Tibial nerve (tissue), 4 donors: ENCODE results near the gene PSG3. TPM values are rescaled to one million over a fixed set of nuclear protein-coding genes. Genes with fewer than 3 reads are reported as not detected.
"Not testable (repeated sequence)": the region's sequence is repeated elsewhere in the genome, so short reads cannot be mapped to it uniquely, and the experiment has no call there.

Source experiments
- DNase-seq, 2 donors: peaks; one replicate each; pipeline ENCODE4 v3.0.0-alpha.2; 2019; ENCODE audit warnings: low spot score in 2 of 2
- H3K27ac ChIP-seq, 4 donors: fragments of 200-600 bp; sonication (generic) in 3 of 4; one replicate each; pipeline ENCODE4 v1.5.1; 2017 to 2019; ENCODE audit warnings: mild to moderate bottlenecking in 1 of 4
- H3K27me3 ChIP-seq, 2 donors: fragments of 200-600 bp; sonication (generic) in 1 of 2; one replicate each; pipeline versions ENCODE4 v1.5.1 to v1.6.0; 2017 to 2019
- H3K36me3 ChIP-seq, 3 donors: fragments of 200-600 bp; sonication (generic); one replicate each; pipeline ENCODE4 v1.5.1; 2018 to 2019
- H3K4me1 ChIP-seq, 4 donors: fragments of 200-600 bp; sonication (generic) in 3 of 4; one replicate each; pipeline ENCODE4 v1.5.1; 2017 to 2019
- H3K4me3 ChIP-seq, 4 donors: fragments of 200-600 bp; sonication (generic) in 3 of 4; one replicate each; pipeline ENCODE4 v1.5.1; 2017 to 2019; ENCODE audit warnings: mild to moderate bottlenecking in 1 of 4, moderate library complexity in 1 of 4
- H3K9me3 ChIP-seq, 4 donors: fragments of 200-600 bp; sonication (generic) in 3 of 4; one replicate each; pipeline ENCODE4 v1.5.1; 2017 to 2019
- EP300 ChIP-seq, 2 donors: sonication (generic); formaldehyde crosslinking; IDR thresholded peaks; one replicate each; pipeline ENCODE4 v1.6.1; 2017; ENCODE audit warnings: antibody characterized with exemption in 2 of 2, mild to moderate bottlenecking in 1 of 2
- POLR2A ChIP-seq, 2 donors: fragments of 450-650 bp; IDR thresholded peaks; one replicate each; pipeline ENCODE4 v1.6.1; 2017; ENCODE audit warnings: antibody characterized with exemption in 2 of 2, mild to moderate bottlenecking in 2 of 2, moderate library complexity in 2 of 2
- WGBS, 2 donors: methylation state at CpG; one replicate each; pipeline ENCODE4 v1.1.5; 2018; 5-methylcytosine and 5-hydroxymethylcytosine counted together
- total RNA-seq, 4 donors: library from RNA; depleted of rRNA; stranded (reverse); fragments of >200 nt; gene quantifications; one replicate each; pipeline ENCODE4 v1.1.0, GENCODE V29; 2016
- TF ChIP-seq, protein P1 (sequence below), 5 experiments: fragments of 200-600 bp in 3 of 5; fragments of 450-650 bp in 2 of 5; sonication (generic) in 3 of 5; IDR thresholded peaks; one replicate each; pipeline ENCODE4 v1.5.1; 2016 to 2019; ENCODE audit warnings: antibody characterized with exemption in 5 of 5, mild to moderate bottlenecking in 3 of 5, moderate library complexity in 2 of 5

Gene PSG3
- not detected for total RNA-seq

- not testable (repeated sequence) for H3K9me3 ChIP-seq, DNase-seq, H3K27me3 ChIP-seq, H3K4me3 ChIP-seq, H3K4me1 ChIP-seq, H3K27ac ChIP-seq, H3K36me3 ChIP-seq
- WGBS, 2 donors, result 79 to 83% methylated on average over 4 of the region's 4 CpGs
Observed at GRCh38 chr19:42740381-42740780, at the start of gene PSG3. Gene PSG3 (minus strand): TSS chr19:42740481. CDS start chr19:42740384, 97 bp downstream.

DNA sequence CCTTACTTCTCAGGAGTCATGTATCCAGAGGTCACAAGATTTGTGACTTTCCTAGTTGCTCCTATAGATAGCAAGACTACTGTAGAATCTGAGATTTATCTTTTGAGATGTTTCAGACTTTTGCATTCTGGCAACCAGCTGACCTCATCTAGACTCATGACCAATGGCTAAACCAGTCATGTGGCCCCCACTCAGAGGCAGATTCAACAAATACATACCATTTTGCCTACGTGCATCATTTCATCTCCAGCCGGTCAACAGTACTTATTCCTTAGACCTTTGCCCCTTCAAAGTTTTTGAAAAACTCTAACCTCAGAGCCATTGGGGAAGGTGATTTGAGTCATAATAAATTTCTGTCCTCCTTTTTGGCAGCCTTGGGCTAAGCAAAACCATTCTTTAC, 48.5 kb upstream of the PSG3 start:
- H3K4me3 ChIP-seq, H3K36me3 ChIP-seq, H3K27me3 ChIP-seq, H3K4me1 ChIP-seq, H3K27ac ChIP-seq, DNase-seq: not testable (repeated sequence)
- H3K9me3 ChIP-seq, result peaks cover 0 to 19% (median 2%) of the 10 kb centered on the region in 4 donors
- 81 to 83% methylated on average over 2 of the region's 2 CpGs for WGBS, 2 donors

DNA sequence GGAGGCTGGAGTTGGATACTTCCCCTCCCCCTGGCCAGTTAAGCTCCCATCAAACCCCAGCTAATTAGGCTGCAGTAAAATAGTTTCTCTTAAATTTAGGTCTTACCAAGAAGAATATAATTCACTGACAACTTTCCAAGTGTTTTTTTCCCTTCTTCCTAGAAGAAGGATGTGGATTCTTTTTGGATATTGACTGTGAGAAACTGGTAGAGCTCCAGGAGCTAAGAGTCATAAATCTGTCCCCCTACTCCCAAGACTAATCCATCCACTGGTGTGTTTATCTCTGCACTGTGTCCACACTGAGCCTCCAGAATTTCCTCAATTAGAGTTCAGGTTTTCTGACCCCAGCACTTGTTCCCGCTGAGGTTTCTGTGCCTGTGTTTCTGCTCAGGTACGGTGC, 47.5 kb upstream of the PSG3 start:
- WGBS, 2 donors, result 72 to 84% methylated on average over 2 of the region's 2 CpGs
- not testable (repeated sequence) for H3K4me1 ChIP-seq, H3K4me3 ChIP-seq, H3K36me3 ChIP-seq, H3K27ac ChIP-seq, H3K27me3 ChIP-seq, DNase-seq
- H3K9me3 ChIP-seq, result peaks cover 0 to 11% (median 1%) of the 10 kb centered on the region in 4 donors

DNA sequence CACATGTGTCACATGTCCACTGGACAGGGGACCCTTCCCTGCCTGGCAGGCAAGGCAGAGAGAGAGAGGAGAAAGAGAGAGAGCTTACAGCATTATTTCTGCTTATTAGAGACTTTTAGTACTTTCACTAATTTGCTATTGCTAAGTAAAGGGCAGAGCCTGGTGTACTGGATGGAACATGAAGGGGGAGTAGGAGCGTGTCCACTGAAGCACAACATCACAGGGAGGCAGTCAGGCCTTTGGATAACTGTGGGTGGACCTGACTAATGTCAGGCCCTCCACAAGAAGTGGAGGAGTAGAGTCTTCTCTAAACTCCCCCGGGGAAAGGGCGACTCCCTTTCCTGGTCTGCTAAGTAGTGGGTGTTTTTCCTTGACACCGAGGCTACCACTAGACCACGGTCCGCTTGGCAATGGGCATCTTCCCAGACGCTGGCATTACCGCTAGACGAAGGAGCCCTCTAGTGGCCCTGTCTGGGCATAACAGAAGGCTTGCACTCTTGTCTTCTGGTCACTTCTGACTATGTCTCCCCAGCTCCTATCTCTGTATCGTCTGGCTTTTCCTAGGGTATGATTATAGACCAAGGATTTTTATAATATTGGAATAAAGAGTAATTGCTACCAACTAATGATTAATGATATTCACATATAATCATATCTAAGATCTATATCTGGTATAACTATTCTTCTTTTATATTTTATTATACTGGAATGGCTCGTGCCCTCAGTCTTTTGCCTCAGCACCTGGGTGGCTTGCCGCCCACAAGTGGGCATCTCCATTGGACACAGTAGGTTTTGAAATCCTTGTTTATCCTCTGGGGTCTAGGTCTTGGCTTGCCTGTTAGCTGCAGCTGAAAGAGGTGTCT, 36.7 kb upstream of the PSG3 start:
- WGBS, 2 donors, result 41 to 43% methylated on average over 12 of the region's 12 CpGs
- TF ChIP-seq, protein P1, sequence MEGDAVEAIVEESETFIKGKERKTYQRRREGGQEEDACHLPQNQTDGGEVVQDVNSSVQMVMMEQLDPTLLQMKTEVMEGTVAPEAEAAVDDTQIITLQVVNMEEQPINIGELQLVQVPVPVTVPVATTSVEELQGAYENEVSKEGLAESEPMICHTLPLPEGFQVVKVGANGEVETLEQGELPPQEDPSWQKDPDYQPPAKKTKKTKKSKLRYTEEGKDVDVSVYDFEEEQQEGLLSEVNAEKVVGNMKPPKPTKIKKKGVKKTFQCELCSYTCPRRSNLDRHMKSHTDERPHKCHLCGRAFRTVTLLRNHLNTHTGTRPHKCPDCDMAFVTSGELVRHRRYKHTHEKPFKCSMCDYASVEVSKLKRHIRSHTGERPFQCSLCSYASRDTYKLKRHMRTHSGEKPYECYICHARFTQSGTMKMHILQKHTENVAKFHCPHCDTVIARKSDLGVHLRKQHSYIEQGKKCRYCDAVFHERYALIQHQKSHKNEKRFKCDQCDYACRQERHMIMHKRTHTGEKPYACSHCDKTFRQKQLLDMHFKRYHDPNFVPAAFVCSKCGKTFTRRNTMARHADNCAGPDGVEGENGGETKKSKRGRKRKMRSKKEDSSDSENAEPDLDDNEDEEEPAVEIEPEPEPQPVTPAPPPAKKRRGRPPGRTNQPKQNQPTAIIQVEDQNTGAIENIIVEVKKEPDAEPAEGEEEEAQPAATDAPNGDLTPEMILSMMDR (IDR thresholded peaks at IDR 0.05), result peak; percentile 28 to 43 (median 34)
- H3K27ac ChIP-seq, H3K27me3 ChIP-seq, H3K36me3 ChIP-seq, H3K9me3 ChIP-seq, H3K4me1 ChIP-seq, H3K4me3 ChIP-seq: not testable (repeated sequence)
- DNase-seq, result peak; percentile 32 to 64

DNA sequence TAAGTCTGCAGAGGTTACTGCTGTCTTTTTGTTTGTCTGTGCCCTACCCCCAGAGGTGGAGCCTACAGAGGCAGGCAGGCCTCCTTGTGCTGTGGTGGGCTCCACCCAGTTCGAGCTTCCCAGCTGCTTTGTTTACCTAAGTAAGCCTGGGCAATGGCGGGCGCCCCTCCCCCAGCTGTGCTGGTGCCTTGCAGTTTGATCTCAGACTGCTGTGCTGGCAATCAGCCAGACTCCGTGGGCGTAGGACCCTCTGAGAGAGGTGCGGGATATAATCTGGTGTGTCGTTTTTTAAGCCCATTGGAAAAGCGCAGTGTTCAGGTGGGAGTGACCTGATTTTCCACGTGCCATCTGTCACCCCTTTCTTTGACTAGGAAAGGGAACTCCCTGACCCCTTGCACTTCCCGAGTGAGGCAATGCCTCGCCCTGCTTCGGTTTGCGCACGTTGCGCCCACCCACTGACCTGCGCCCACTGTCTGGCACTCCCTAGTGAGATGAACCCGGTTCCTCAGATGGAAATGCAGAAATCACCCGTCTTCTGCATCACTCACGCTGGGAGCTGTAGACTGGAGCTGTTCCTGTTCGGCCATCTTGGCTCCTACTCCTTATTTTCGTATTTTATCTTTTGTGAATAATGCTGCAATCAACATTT, 34.4 kb upstream of the PSG3 start:
- not testable (repeated sequence) for H3K4me3 ChIP-seq, DNase-seq, H3K36me3 ChIP-seq, H3K9me3 ChIP-seq, H3K27me3 ChIP-seq, H3K27ac ChIP-seq, H3K4me1 ChIP-seq
- WGBS, 2 donors, result 66 to 69% methylated on average over 20 to 21 of the region's 21 CpGs

DNA sequence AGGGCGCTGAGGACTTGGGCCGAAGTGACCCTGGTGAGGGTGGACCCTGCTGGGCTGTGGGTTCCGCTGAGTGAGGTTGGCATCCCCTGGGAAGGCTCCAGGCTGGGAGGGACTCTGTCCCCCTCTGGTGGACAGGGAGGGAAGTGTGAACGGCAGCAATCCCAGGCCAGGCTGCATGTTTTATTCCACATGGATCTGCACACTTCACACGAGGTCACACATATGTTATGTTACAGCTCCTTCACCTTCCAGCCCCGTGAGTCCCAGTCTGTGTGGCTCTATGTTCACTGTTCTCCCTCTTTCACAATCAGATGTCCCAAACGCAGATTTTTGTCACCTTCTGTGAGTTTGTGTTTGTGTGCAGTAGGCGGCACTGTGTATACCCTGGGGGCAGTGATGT, 27.0 kb upstream of the PSG3 start:
- H3K9me3 ChIP-seq, H3K27ac ChIP-seq, H3K4me3 ChIP-seq, DNase-seq, H3K36me3 ChIP-seq, H3K27me3 ChIP-seq, H3K4me1 ChIP-seq: not testable (repeated sequence)
- 61 to 70% methylated on average over 8 of the region's 8 CpGs for WGBS, 2 donors

GRCh38 chr19:42766871-42767270, 26.6 kb upstream of the PSG3 start:
- H3K27ac ChIP-seq, H3K36me3 ChIP-seq, DNase-seq, H3K9me3 ChIP-seq, H3K27me3 ChIP-seq, H3K4me3 ChIP-seq, H3K4me1 ChIP-seq: not testable (repeated sequence)
- 89 to 91% methylated on average over 12 of the region's 12 CpGs for WGBS, 2 donors

DNA sequence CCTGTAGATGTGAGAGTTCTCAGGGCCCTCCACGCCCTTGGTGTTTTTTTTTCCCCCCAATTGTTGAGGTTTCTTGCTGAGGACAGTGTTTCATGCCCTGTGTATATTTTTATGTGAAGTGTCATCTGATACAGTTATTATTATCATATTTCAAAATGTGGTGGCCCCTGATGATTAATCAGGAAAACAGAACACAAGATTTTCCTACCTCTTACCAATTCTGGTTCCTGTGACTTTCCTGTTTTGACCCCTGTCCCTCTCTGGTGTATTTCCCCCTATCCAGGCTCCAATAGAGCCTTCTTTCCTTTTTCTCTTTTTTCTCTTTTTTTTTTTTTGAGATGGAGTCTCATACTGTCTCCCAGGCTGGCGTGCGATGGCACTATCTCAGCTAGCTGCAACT, 24.6 kb upstream of the PSG3 start:
- no peaks in the 10 kb centered on the region for H3K4me1 ChIP-seq
- H3K27me3 ChIP-seq, result no peaks in the 10 kb centered on the region
- TF ChIP-seq POLR2A (IDR thresholded peaks at IDR 0.05), result no peak
- TF ChIP-seq EP300 (IDR thresholded peaks at IDR 0.05), result no peak
- TF ChIP-seq, protein P1 (IDR thresholded peaks at IDR 0.05), result no peak
- 75 to 82% methylated on average over 3 of the region's 3 CpGs for WGBS, 2 donors
- no peak overlapping the region for H3K27ac ChIP-seq
- no peak for DNase-seq
- H3K4me3 ChIP-seq, result no peak overlapping the region
- no peaks in the 10 kb centered on the region for H3K36me3 ChIP-seq
- H3K9me3 ChIP-seq, result no peaks in the 10 kb centered on the region
